Measurements from ENCODE around the gene IL17REL. TPM values are rescaled to one million over a fixed set of nuclear protein-coding genes. Genes with fewer than 3 reads are reported as not detected.

The IL17REL gene
- total RNA-seq, 4 donors from 2014 or later: not detected

DNA sequence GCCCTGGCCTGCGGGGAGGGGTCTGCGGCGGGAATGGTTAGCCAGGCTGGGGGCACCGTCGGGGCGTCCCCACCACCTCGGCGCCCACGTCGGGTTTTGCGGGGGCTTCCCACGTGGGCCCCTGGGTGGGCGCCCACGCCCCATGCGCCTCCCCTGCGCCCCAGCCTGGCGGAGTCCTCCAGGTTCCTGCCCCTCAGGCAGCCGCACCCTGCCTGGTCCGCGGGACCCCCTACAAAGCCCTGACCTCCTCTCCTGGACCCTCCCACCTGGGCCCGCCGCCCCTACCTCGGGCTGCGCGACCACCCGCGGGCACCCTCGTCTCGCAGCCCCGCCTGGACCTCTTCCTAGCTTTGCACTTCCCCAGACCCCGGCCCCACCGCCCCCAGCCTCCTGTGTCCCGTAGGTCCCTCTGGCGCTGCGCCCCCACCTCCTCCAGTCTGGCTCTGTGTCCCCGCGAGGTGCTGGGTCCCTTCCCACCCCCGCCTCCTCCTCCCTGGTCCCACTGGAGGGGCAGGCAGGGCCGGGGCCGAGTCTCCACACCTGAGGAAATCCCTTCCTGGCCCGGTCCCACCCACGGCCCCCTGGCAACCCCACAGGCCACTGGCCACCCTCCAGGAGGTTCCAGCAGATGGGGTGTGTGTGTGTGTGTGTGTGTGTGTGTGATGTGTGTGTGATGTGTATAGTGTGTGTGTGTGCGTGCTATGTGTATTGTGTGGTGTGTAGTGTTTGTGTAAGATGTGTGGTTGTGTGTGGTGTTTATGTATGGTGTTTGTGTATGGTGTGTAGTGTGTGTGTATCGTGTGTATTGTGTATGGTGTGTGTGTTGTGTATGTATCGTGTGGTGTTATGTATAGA lies 40.2 kb downstream of the IL17REL start:
- H3K9me3 ChIP-seq: no peaks in the 10 kb centered on the region
- TF ChIP-seq CTCF (IDR thresholded peaks at IDR 0.05): no peak
- TF ChIP-seq POLR2A (IDR thresholded peaks at IDR 0.05): no peak
- TF ChIP-seq EP300 (IDR thresholded peaks at IDR 0.05): no peak
- DNase-seq (ENCODE audit: low spot score in 2 of 2): peak in 1 of 2 donors; percentile 16
- no peaks in the 10 kb centered on the region for H3K36me3 ChIP-seq
- WGBS, 2 donors: 36 to 41% methylated on average over 22 to 41 of the region's 45 CpGs
- H3K27me3 ChIP-seq: no peaks in the 10 kb centered on the region
- peak overlapping the region; percentile 80 to 95 (median 92) for H3K27ac ChIP-seq
- H3K4me3 ChIP-seq: peak overlapping the region; percentile 45 to 76 (median 57)
- peaks cover 0 to 61% (median 31%) of the 10 kb centered on the region in 4 donors for H3K4me1 ChIP-seq

GRCh38 chr22:49971232-49972162 lies 41.1 kb downstream of the IL17REL start:
- Histone ChIP-seq H3K27me3 (no peaks in the 10 kb centered on the region), H3K4me1 (peaks cover 0 to 70% (median 40%) of the 10 kb centered on the region in 4 donors), H3K27ac (peak overlapping the region; percentile 80 to 95 (median 92)), H3K9me3 (no peaks in the 10 kb centered on the region), H3K4me3 (peak overlapping the region; percentile 45 to 76 (median 57)), H3K36me3 (no peaks in the 10 kb centered on the region)
- peak; percentile 61 to 69 for DNase-seq (ENCODE audit: low spot score in 2 of 2)
- 4 to 5% methylated on average over 20 to 80 of the region's 81 CpGs for WGBS, 2 donors
- TF ChIP-seq CTCF (IDR thresholded peaks at IDR 0.05) (peak in 1 of 5 experiments; percentile 9), POLR2A (IDR thresholded peaks at IDR 0.05) (peak; percentile 6 to 14), EP300 (IDR thresholded peaks at IDR 0.05) (peak; percentile 57 to 75)

- WGBS, 2 donors: 18 to 44% methylated on average over 8 to 21 of the region's 32 CpGs
- TF ChIP-seq POLR2A (IDR thresholded peaks at IDR 0.05) (peak; percentile 78 to 87), CTCF (IDR thresholded peaks at IDR 0.05) (no peak), EP300 (IDR thresholded peaks at IDR 0.05) (peak; percentile 86 to 99)
- H3K4me1 ChIP-seq: peaks cover 0 to 71% (median 45%) of the 10 kb centered on the region in 4 donors
Measured at GRCh38 chr22:49970528-49971231, 41.9 kb downstream of the IL17REL start.

DNA sequence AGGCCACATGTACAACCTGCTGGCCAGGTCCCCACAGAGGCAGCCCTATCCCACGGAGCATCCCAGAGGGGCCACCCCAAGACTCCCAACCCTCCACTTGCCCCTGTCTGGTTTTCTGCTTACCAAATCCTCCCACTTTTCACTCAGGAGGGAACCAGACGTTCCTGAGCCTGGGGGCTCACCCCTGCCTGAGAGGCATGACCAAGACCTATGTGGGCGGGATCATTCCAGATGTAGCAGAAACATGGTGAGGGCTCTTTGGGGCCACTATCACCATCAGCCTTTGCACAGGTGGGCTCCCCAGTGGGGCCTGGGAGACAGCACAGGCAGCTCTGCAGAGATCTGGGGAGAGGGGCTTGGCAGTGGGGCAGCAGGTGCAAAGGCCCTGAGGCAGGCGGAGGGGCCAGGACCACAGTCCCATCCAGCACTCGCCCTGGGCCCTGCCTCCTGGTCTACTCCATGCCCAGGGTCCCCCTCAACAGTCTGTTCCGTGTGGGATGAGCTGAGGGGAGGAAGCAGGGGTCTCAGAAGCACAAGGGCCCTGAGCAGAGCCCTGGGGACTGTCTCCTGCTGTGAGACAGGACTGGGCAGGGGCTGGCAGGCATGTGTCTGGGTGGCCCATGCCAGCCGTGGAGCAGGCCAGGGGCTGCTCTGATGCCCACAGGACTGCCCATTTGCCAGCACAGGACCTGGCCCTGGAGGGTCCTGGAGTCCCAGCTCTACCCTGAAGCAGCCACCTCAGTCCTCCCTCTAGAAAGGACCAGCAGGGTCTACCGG lies 42.6 kb downstream of the IL17REL start:
- DNase-seq (ENCODE audit: low spot score in 2 of 2): no peak
- H3K4me1 ChIP-seq: peaks cover 0 to 77% (median 51%) of the 10 kb centered on the region in 4 donors
- H3K36me3 ChIP-seq: peaks cover 0 to 8% (median 0%) of the 10 kb centered on the region in 3 donors
- no peak overlapping the region for H3K4me3 ChIP-seq
- TF ChIP-seq EP300 (IDR thresholded peaks at IDR 0.05) (no peak), POLR2A (IDR thresholded peaks at IDR 0.05) (no peak)
- 77 to 88% methylated on average over 8 of the region's 8 CpGs for WGBS, 2 donors
- no peaks in the 10 kb centered on the region for H3K9me3 ChIP-seq
- H3K27me3 ChIP-seq: no peaks in the 10 kb centered on the region
- peak overlapping the region; percentile 70 to 95 (median 92) for H3K27ac ChIP-seq

More at GRCh38 chr22:49970528-49971231, 41.9 kb downstream of the IL17REL start:
- peak; percentile 88 for DNase-seq (ENCODE audit: low spot score in 2 of 2)
- Histone ChIP-seq H3K27ac (peak overlapping the region; percentile 80 to 95 (median 92)), H3K27me3 (no peaks in the 10 kb centered on the region), H3K4me3 (peak overlapping the region; percentile 45 to 76 (median 57)), H3K36me3 (peaks cover 0 to 1% (median 0%) of the 10 kb centered on the region in 3 donors), H3K9me3 (no peaks in the 10 kb centered on the region)

All from tibial nerve (tissue), 4 donors.